ENCODE results near the gene DKK1.

The DKK1 gene

DNA sequence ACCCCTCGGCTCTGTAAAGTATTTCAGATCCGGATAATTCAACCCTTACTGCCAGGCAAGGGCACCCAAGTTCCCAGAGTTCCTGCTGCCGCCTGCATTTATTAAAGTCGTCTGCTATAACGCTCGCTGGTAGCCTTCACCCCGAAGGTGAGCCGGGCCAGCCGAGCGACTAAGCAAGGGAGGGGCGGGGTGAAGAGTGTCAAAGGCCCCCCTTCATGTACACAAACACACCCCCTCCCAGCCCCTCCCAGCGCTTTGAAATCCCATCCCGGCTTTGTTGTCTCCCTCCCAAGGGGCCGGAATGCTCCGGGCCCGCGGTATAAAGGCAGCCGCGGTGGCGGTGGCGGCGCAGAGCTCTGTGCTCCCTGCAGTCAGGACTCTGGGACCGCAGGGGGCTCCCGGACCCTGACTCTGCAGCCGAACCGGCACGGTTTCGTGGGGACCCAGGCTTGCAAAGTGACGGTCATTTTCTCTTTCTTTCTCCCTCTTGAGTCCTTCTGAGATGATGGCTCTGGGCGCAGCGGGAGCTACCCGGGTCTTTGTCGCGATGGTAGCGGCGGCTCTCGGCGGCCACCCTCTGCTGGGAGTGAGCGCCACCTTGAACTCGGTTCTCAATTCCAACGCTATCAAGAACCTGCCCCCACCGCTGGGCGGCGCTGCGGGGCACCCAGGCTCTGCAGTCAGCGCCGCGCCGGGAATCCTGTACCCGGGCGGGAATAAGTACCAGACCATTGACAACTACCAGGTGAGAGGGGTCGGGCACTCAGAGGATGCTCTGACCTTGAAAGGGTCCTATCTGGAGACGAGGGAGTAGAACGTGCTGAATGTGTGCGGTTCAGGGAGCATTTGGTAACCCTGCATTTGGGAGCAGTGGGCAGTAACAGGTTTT lies at the start of gene DKK1:
TSS of gene DKK1 (plus strand) at position 349 of the 889 bp plus-strand sequence. CDS start at position 503, 154 bp downstream.
- DNase-seq: no peak

DNA sequence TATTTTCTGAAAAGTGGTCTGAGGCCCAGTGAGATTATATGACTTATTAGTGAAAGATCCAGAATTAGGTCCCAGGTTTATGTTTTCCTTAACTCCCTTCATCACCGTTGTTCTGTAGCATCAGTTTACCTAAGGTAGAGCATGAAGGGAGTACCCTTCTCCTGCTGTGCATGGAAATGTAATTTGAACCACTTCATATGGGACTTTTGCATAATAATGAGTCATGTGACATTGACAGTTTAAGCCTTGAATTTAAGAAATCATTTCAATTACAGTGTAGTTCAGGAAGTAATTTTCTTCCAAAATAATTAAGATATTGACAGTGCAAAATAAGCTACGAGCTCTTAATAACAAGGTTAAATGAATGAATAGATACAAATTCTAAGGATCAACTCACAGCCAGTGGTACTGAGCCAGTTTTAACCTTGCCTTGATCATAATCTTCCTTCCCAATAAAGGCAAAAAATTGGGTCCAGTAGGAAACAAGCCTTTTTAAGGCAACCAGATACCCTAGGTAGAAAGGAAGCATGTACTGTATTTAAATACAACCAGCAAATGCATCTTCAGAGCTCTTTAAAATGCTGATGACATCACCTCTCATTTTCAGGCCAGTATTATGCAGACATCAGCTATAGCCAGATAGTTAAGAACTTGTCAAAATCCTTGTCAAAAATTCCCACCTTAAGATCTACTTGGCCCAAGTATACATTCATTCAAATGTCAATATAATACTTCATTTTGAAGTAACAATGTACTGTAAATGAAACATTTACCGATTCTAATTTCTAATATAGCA lies 48.8 kb upstream of the DKK1 start:
- DNase-seq: no peak

- DNase-seq: no peak
Observed at GRCh38 chr10:52266858-52267257, 47.2 kb upstream of the DKK1 start.

- no peak for DNase-seq
Observed at GRCh38 chr10:52268790-52269189, 45.3 kb upstream of the DKK1 start.

GRCh38 chr10:52269233-52269632 lies 44.8 kb upstream of the DKK1 start:
- no peak for DNase-seq

DNA sequence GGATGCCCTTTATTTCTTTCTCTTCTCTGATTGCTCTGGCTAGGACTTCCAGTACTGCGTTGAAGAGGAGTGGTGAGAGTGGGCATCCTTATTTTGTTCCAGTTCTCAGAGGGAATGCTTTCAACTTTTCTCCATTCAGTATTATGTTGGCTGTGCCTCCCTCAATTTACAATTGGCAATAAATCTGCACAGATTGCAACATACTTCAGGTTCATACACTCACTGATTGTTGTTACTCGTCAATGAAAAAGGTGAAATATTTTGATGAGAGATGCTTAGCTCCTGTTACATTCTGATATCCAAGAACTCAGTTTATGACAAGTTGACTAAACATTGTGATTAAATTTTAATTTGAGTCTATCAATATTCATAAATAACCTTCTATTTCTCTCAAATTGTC lies 37.9 kb upstream of the DKK1 start:
- no peak for DNase-seq

DNA sequence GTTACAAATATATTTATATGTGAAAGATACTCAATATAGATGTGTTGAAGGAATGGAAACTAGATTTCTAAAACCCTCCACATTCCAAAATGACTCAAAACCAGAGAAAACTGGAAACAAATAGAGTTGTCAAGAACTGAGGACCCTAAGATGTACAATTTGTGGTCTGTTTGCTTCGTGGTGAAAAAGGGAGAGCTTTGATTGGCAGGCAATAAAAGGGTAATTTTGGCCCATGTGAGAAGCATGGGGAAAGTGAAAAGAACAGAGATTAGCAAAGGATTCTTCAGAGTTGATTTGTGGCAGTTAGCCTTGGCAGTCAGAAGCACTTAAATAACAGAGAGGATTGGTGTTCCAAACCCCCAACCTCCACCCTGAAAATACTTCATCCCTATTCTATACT lies 37.1 kb upstream of the DKK1 start:
- DNase-seq: no peak

DNA sequence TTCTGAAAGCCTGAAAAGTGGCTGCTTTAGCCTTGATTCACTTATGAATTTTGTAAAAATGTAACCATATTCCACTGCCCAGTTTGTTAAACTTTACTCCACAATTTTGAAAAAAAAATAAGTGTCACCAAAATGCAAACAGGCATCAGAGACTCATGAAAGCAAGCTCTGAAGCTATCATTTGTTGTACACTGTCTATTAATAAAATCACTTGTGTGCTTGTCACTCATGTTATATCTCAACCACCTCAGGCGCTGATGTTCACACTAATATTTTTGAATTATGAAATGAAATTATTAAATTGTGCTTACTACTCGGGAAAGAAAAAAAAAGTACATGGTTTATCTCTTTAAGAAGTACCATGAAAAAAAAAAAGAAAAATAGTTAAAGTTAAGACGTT lies 34.5 kb upstream of the DKK1 start:
- no peak for DNase-seq

DNA sequence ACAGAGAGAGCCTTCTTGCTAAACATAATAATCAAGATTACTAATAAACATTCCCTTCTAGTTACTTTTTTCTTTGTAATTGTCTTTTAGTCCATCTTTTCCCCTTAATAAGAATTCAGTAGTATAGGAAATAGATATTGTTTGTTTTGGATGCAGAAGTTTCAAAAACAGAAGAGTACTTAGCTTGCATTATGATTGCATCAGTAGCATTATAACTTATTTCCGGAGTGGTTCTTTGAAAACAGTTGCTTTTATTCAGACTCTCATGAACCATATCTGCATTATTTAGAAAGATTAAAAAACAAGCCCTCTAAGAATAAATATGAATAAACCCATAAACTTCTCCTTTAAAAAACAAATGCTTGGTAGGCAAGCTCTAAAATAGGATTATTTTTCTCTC lies 34.0 kb upstream of the DKK1 start:
- no peak for DNase-seq

- DNase-seq: no peak
Observed at GRCh38 chr10:52283174-52283573, 30.9 kb upstream of the DKK1 start.

GRCh38 chr10:52284416-52285013 lies 29.6 kb upstream of the DKK1 start:
- no peak for DNase-seq

GRCh38 chr10:52287866-52288265 lies 26.2 kb upstream of the DKK1 start:
- no peak for DNase-seq

- DNase-seq: no peak
Observed at GRCh38 chr10:52297747-52298146, 16.3 kb upstream of the DKK1 start.

- DNase-seq: no peak
Observed at GRCh38 chr10:52300599-52301277, 13.3 kb upstream of the DKK1 start.

DNA sequence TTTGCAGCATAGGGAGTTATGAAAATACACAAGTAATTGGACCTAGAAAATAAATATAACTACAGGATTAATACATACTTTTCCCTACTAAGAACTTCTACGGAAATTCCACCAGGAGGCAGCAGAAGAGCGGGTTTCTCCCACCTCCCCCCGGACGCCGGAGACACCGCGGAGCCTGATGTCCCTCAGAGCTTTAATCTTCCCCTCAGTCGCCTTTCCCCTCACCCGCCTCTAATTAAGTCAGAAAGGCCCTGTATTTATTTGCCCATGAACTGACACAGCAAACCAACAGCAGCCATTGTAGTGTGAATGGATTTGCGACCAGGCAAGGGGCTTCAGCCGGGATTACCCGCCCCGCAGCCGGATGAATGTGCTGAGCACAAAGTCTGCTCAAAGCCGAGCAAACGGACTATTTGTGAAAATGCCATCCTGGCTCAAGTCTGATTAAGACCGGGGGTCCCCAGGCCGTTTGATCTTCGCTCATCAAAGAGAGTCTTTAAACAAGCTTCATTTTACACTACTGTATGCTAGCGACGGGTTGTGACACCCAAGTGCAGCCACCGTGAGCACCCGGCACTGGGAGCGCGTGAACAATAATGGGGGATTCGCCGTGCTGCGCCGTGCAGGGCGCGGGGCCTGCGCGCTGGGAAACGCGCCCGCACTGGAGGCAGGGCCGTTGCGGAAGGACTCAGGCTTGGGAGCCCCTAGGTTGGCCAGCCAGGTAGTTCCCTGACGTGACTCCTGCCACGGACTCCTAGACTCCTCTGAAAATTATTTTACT lies 5.6 kb upstream of the DKK1 start:
- DNase-seq: no peak

- DNase-seq: no peak
Observed at GRCh38 chr10:52312942-52313255, 1.2 kb upstream of the DKK1 start.

- no peak for DNase-seq
Observed at GRCh38 chr10:52313256-52313932, 687 bp upstream of the DKK1 start.

DNA sequence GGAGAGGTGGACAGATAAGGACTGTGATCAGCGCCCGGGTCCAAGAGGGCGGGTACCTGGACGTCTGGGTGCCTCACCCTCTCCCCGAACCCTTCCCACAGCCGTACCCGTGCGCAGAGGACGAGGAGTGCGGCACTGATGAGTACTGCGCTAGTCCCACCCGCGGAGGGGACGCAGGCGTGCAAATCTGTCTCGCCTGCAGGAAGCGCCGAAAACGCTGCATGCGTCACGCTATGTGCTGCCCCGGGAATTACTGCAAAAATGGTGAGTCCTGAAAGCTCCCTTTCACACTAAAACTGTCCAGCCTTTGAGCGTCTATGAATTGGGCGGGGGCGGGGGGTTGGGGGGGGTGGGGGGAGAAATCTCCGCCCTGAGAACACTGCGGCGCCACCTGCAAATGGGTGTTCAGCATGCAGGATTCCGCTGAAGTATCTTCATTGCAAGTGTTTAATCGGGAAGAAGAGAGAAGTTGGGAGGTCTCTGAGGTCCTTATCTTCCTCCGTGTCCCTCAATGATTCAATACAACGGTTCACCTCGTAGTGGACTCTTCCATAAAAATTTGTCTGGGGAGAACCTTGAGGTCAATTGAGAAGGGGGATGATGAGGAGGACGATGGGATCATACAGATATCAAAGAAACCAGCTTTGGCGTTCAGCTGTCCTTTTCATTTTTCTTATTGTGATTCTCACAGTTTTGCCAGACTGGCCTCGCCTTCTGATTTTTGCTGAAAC lies 906 bp downstream of the DKK1 start:
- DNase-seq: no peak

GRCh38 chr10:52316001-52316400 lies 1.9 kb downstream of the DKK1 start:
- DNase-seq: no peak

GRCh38 chr10:52316500-52316899 lies 2.4 kb downstream of the DKK1 start:
- no peak for DNase-seq

DNA sequence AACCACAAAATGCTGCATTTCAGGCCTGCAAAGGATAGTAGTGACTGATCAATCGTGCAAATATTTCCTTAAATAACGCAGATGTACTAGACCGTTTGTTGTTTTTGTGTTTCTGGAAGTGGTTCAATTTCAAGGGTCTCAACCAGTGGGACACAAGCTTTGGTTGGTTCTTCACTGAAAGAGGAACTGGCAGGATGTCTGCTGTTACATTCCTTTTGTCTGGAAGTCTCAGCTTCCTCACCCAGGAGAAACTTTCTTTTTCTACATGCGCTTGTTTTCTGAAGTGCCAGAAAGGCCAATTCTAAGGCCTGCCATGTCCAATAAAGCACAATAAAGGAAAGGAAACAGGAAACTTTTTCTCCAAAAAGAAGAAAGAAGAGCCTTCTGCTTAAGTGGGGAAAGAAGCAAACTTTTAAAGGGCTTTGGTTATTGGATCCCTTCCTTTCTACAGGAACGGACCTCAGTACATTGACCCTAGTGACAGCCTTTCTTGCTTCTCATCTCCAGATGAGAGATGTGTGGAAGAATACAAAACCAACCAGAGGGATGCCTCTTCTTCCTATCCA lies 4.1 kb downstream of the DKK1 start:
- no peak for DNase-seq

Measured in NCI-H187 treated with DMSO at 0.1 percent for 48 hours (cell line).